Glutamatergic neuron (in vitro differentiated cells): Measurements from ENCODE around the gene RIGI. TPM values are rescaled to one million over a fixed set of nuclear protein-coding genes. Genes with fewer than 3 reads are reported as not detected.

Experiments used
- DNase-seq: peaks from one replicate; pipeline ENCODE4 v3.0.0; 2022
- H3K27ac Mint-ChIP-seq: one replicate; pipeline ENCODE4 v1.8.0; 2020; ENCODE audit warnings: mild to moderate bottlenecking, mixed read lengths, inconsistent platforms; ENCODE audit not compliant: unreplicated experiment
- H3K27me3 Mint-ChIP-seq: one replicate; pipeline ENCODE4 v1.8.0; 2020; ENCODE audit warnings: mild to moderate bottlenecking, moderate library complexity, mixed read lengths, inconsistent platforms; ENCODE audit not compliant: unreplicated experiment
- H3K36me3 Mint-ChIP-seq: one replicate; pipeline ENCODE4 v1.8.0; 2020; ENCODE audit warnings: mild to moderate bottlenecking, mixed read lengths, inconsistent platforms; ENCODE audit not compliant: unreplicated experiment
- H3K4me1 Mint-ChIP-seq: one replicate; pipeline ENCODE4 v1.8.0; 2020; ENCODE audit warnings: mild to moderate bottlenecking, low read depth, mixed read lengths, inconsistent platforms; ENCODE audit not compliant: unreplicated experiment
- H3K4me3 Mint-ChIP-seq: one replicate; pipeline ENCODE4 v1.8.0; 2020; ENCODE audit warnings: mild to moderate bottlenecking, mixed read lengths, inconsistent platforms; ENCODE audit not compliant: unreplicated experiment
- H3K9me3 Mint-ChIP-seq: one replicate; pipeline ENCODE4 v1.8.0; 2020; ENCODE audit warnings: mild to moderate bottlenecking, moderate library complexity, mixed read lengths, inconsistent platforms; ENCODE audit not compliant: unreplicated experiment
- total RNA-seq: library from RNA; stranded (reverse); fragmentation: NEBNext Ultra II Directional; extraction: Animal tissue kit (Norgen Biotek cat#: 25700); gene quantifications from one replicate; pipeline ENCODE4 v1.2.1, GENCODE V29; 2021; ENCODE audit not compliant: unreplicated experiment
- TF ChIP-seq, protein P1 (sequence below): fragments of 200-600 bp; sonication (generic); IDR thresholded peaks from one replicate; pipeline ENCODE4 v1.5.0; 2021; ENCODE audit not compliant: partially characterized antibody, unreplicated experiment

The RIGI gene
- total RNA-seq, 1 donor from 2014 or later, result 3.0 TPM

DNA sequence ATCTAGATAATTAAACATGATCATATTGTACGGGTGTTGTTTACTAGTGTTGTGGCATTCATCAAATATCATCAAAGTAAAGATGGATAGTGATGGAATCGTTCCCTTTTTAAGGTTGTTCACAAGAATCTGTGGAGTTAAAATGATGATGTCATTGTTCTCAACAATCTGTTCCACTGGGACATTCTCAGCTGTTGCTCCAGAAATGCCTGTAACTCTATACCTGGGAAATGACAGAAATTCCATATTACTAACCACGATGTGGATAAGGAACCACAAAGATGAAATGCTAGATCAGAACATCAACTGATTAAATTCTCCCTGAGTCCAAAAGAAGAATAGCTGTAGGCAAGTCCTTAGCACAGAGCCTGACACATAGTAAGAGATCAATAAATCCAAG, 38.0 kb downstream of the RIGI start:
- no peak overlapping the region for H3K27ac Mint-ChIP-seq

DNA sequence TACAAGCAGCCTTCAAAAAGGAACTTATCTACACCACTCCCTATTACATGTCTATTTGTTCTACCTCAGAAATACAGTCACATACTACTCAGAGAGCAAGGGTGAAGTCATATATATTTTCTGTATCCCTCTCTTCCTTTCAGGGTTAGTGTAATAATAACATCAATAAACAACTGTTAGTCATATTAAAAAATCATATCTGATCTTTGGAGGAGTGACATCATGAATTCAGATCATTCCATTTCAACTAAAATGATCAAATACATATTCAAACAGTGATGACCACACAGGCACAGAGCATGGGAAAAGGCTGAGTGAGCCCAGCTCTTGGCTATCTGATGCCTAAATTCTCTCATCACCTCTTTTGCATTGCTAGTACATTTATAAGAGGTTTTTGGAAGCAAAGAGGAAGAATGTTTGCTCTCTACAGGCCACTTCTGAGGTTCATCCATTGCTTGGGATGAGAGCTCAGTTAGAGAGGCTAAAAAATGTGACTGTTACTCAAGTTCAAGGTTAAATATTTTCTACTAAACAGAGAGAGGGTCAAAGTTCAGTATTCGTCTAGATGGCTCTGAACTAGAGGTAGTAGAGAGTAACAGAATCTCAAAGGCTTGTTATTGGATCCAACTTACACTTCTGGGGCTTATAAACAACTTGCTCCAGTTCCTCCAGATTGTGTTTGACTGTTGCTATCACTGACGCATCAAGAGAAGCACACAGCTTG, 39.0 kb downstream of the RIGI start:
- Mint-ChIP-seq H3K36me3 (no peaks in the 10 kb centered on the region), H3K4me3 (no peak overlapping the region), H3K27ac (no peak overlapping the region), H3K4me1 (peaks cover 3% of the 10 kb centered on the region), H3K27me3 (peaks cover 4% of the 10 kb centered on the region), H3K9me3 (peaks cover 4% of the 10 kb centered on the region)
- TF ChIP-seq, protein P1, sequence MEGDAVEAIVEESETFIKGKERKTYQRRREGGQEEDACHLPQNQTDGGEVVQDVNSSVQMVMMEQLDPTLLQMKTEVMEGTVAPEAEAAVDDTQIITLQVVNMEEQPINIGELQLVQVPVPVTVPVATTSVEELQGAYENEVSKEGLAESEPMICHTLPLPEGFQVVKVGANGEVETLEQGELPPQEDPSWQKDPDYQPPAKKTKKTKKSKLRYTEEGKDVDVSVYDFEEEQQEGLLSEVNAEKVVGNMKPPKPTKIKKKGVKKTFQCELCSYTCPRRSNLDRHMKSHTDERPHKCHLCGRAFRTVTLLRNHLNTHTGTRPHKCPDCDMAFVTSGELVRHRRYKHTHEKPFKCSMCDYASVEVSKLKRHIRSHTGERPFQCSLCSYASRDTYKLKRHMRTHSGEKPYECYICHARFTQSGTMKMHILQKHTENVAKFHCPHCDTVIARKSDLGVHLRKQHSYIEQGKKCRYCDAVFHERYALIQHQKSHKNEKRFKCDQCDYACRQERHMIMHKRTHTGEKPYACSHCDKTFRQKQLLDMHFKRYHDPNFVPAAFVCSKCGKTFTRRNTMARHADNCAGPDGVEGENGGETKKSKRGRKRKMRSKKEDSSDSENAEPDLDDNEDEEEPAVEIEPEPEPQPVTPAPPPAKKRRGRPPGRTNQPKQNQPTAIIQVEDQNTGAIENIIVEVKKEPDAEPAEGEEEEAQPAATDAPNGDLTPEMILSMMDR, result no peak
- DNase-seq, result no peak

More for the DNA sequence above, 38.0 kb downstream of the RIGI start:
- Mint-ChIP-seq H3K9me3 (peaks cover 4% of the 10 kb centered on the region), H3K4me3 (no peak overlapping the region), H3K27me3 (peaks cover 3% of the 10 kb centered on the region), H3K4me1 (peaks cover 3% of the 10 kb centered on the region), H3K36me3 (no peaks in the 10 kb centered on the region)
- DNase-seq, result no peak
- TF ChIP-seq, protein P1, result no peak

DNA sequence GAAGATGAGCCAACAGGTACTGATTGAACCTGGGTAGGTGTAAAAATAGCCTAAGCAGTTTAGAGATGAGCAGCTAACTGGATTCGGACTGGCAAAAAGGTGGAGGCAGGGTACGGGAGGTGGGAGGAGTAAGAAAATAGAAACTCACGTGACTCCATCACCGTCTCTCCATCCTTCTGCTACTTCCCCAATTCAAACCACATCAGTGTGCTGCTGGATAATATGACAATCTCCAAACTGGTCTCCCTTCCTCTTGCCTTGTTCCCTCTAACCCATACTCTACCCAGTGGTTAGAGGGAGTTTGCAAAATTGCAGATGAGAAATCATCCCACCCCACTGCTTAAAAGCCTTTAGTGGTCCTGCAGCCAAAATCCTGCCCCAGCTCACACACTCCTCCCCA, 42.7 kb downstream of the RIGI start:
- TF ChIP-seq, protein P1, result no peak

More for the DNA sequence above, 42.7 kb downstream of the RIGI start:
- no peak overlapping the region for H3K4me3 Mint-ChIP-seq
- H3K9me3 Mint-ChIP-seq, result peaks cover 4% of the 10 kb centered on the region
- DNase-seq, result no peak
- peaks cover 3% of the 10 kb centered on the region for H3K4me1 Mint-ChIP-seq
- H3K36me3 Mint-ChIP-seq, result no peaks in the 10 kb centered on the region
- peaks cover 5% of the 10 kb centered on the region for H3K27me3 Mint-ChIP-seq
- no peak overlapping the region for H3K27ac Mint-ChIP-seq

Other genes starting within 250 kb of the RIGI start
- 17.6 TPM for gene ACO1, start 141.6 kb downstream of the RIGI start, total RNA-seq
- 7.8 TPM for gene SMIM27, start 26.1 kb upstream of the RIGI start, total RNA-seq
- 13.9 TPM for gene TOPORS, start 26.4 kb upstream of the RIGI start, total RNA-seq
- 30.7 TPM for gene NDUFB6, start 47.0 kb upstream of the RIGI start, total RNA-seq
- not detected for gene TAF1L, start 109.5 kb upstream of the RIGI start, total RNA-seq